ENCODE results near the gene LTBR. TPM values are rescaled to one million over a fixed set of nuclear protein-coding genes. Genes with fewer than 3 reads are reported as not detected.

Gene LTBR
- total and polyA plus RNA-seq, 2 of the 4 experiments (the other 2 are of a cell fraction): 19.7 to 62.5 TPM

GRCh38 chr12:6383572-6384498 is at the start of gene LTBR (continued):
- TF ChIP-seq FOS (IDR thresholded peaks at IDR 0.05; ENCODE audit: low read depth, low read length) (no peak), RCOR1 (IDR thresholded peaks at IDR 0.05; ENCODE audit: insufficient replicate concordance, low read length) (no peak), MXI1 (IDR thresholded peaks at IDR 0.05; ENCODE audit: borderline replicate concordance, low read depth, low read length) (peak; percentile 91), NFE2L2 (IDR thresholded peaks at IDR 0.05; ENCODE audit: low read depth, low read length) (no peak), MAFK (IDR thresholded peaks at IDR 0.05; ENCODE audit: low read depth, low read length) (no peak), BHLHE40 (IDR thresholded peaks at IDR 0.05; ENCODE audit: low read depth, low read length) (peak; percentile 96)
